HG03064 (cell line): ENCODE measurements around the gene SPATA19.

Experiments
- ATAC-seq: cut with Tn5 transposase; IDR thresholded peaks from one replicate; pipeline ENCODE4 v1.9.1; 2021; ENCODE audit warnings: low read depth; ENCODE audit not compliant: unreplicated experiment

The SPATA19 gene

GRCh38 chr11:133819746-133820315 lies 25.5 kb downstream of the SPATA19 start:
- no peak for ATAC-seq

GRCh38 chr11:133819114-133819513 lies 26.2 kb downstream of the SPATA19 start:
- ATAC-seq = no peak

- no peak for ATAC-seq
Measured at GRCh38 chr11:133818302-133818701, 27.0 kb downstream of the SPATA19 start.

- no peak for ATAC-seq
Measured at GRCh38 chr11:133817449-133817848, 27.9 kb downstream of the SPATA19 start.

GRCh38 chr11:133816146-133816870 lies 29.0 kb downstream of the SPATA19 start:
- ATAC-seq = no peak

- ATAC-seq = no peak
Measured at GRCh38 chr11:133815636-133816035, 29.7 kb downstream of the SPATA19 start.

- ATAC-seq = no peak
Measured at GRCh38 chr11:133814588-133815100, 30.7 kb downstream of the SPATA19 start.

- no peak for ATAC-seq
Measured at GRCh38 chr11:133811850-133812685, 33.2 kb downstream of the SPATA19 start.

GRCh38 chr11:133810766-133811165 lies 34.5 kb downstream of the SPATA19 start:
- no peak for ATAC-seq

- no peak for ATAC-seq
Measured at GRCh38 chr11:133809569-133810491, 35.5 kb downstream of the SPATA19 start.

- no peak for ATAC-seq
Measured at GRCh38 chr11:133808393-133809140, 36.7 kb downstream of the SPATA19 start.

GRCh38 chr11:133803026-133803425 lies 42.3 kb downstream of the SPATA19 start:
- ATAC-seq = no peak

- no peak for ATAC-seq
Measured at GRCh38 chr11:133801356-133801755, 44.0 kb downstream of the SPATA19 start.

GRCh38 chr11:133800666-133801065 lies 44.6 kb downstream of the SPATA19 start:
- ATAC-seq = no peak

GRCh38 chr11:133797554-133797953 lies 47.8 kb downstream of the SPATA19 start:
- ATAC-seq = no peak

- ATAC-seq = no peak
Measured at GRCh38 chr11:133796043-133796795, 49.1 kb downstream of the SPATA19 start.

GRCh38 chr11:133795088-133795487 lies 50.2 kb downstream of the SPATA19 start:
- ATAC-seq = no peak

GRCh38 chr11:133794205-133794604 lies 51.1 kb downstream of the SPATA19 start:
- no peak for ATAC-seq
